NCI-H2196 (cell line): Measurements from ENCODE around the gene CDC16.
A peak's percentile ranks its signal among the peaks of the same experiment; 100 is the strongest.
"Not testable (repeated sequence)": the region's sequence is repeated elsewhere in the genome, so short reads cannot be mapped to it uniquely, and the experiment has no call there.

Source experiments
- DNase-seq: peaks from one replicate; lab custom pipeline; 2025; ENCODE audit not compliant: unreplicated experiment; lab: John Stamatoyannopoulos, UW

Gene CDC16, protein sequence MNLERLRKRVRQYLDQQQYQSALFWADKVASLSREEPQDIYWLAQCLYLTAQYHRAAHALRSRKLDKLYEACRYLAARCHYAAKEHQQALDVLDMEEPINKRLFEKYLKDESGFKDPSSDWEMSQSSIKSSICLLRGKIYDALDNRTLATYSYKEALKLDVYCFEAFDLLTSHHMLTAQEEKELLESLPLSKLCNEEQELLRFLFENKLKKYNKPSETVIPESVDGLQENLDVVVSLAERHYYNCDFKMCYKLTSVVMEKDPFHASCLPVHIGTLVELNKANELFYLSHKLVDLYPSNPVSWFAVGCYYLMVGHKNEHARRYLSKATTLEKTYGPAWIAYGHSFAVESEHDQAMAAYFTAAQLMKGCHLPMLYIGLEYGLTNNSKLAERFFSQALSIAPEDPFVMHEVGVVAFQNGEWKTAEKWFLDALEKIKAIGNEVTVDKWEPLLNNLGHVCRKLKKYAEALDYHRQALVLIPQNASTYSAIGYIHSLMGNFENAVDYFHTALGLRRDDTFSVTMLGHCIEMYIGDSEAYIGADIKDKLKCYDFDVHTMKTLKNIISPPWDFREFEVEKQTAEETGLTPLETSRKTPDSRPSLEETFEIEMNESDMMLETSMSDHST

GRCh38 chr13:114234645-114235421 is at the start of gene CDC16:
Gene CDC16, plus strand, starts transcription at chr13:114234897. Its CDS starts 188 bp downstream, at chr13:114235085.
- peak; percentile 79 for DNase-seq

DNA sequence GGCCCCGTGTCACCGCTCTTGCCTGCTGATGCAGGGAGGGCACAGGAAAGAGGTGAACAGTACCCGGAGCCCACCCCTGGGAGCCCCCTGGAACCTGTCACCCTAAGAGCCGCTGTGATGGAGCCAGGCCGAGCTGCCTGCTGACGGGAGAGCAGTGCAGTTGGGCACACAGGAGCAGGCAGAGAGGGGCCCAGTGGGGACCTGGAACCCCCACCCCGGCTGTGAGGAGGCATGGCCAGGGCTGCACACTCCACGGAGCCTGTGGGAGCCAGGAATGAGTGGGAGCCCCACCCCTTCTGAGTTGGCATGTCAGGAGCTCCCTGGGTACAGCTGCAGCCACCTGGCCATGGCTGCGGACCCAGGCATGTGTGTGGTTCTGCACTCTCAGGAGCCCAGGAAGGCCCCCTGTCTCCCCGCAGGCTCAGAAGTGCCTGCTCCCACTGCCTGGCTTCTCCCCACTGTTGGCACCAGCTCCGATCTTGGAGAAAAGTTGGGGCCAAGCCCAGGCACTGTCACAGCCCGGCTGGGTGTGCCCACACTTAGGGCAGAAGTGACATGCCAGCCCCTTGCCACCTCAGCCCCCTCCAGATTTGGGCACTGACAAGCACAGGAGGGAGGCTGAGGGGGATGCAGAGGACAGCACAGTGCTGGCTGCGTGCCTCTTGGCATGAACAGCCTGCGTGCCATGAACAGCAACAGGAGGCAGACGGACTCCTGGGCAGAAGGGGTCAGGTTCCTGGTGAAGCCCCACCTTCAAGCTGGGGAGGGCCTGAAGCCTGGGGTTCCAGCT is 49.3 kb upstream of the CDC16 start:
- DNase-seq = no peak

DNA sequence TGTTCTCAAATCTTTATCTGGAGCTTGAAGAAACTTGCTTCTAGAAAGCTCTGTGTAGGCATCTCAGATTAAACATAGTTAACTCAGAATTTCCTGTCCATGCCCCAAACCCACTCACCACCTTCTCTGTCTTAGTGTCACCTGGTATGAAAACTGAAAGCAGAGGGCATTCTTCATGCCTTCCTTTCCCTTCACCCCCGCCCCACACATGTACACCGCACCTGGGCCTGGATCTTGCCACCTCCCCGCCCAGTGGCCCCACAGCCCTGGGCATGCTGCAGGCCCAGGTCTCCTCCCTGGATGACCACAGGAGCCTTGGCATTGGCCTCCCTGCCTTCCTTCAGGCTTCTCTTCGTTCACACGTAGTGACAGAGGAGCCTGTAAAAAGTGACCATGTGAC is 39.8 kb upstream of the CDC16 start:
- DNase-seq = no peak

DNA sequence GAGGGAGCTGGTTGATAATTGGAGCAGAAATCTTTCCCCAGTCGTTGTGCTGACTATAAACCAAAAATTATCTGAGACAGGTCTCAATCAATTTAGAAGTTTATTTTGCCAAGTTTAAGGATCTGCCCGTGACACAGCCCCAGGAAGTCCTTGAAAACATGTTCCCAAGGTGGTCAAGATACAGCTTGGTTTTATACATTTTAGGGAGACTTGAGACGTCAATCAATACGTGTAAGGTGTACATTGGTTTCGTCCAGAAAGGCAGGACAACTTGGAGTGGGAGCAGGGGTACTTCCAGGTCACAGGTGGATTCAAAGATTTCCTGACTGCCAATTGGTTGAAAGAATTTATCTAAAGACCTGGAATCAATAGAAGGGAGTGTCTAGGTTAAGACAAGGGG is 38.1 kb upstream of the CDC16 start:
- DNase-seq = no peak

- no peak for DNase-seq
These were observed 36.1 kb upstream of the CDC16 start for GRCh38 chr13:114198556-114198955.

DNA sequence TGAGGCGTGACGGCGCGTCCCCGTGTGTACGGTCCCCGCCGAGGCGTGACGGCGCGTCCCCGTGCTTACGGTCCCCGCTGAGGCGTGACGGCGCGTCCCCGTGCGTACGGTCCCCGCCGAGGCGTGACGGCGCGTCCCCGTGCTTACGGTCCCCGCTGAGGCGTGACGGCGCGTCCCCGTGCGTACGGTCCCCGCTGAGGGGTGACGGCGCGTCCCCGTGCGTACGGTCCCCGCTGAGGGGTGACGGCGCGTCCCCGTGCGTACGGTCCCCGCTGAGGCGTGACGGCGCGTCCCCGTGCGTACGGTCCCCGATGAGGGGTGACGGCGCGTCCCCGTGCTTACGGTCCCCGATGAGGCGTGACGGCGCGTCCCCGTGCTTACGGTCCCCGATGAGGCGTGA is 35.2 kb upstream of the CDC16 start:
- DNase-seq = not testable (repeated sequence)

GRCh38 chr13:114199954-114200353 is 34.7 kb upstream of the CDC16 start:
- DNase-seq = no peak

- no peak for DNase-seq
These were observed 34.2 kb upstream of the CDC16 start for GRCh38 chr13:114200399-114200911.

- DNase-seq = no peak
These were observed 32.1 kb upstream of the CDC16 start for GRCh38 chr13:114202581-114202980.

DNA sequence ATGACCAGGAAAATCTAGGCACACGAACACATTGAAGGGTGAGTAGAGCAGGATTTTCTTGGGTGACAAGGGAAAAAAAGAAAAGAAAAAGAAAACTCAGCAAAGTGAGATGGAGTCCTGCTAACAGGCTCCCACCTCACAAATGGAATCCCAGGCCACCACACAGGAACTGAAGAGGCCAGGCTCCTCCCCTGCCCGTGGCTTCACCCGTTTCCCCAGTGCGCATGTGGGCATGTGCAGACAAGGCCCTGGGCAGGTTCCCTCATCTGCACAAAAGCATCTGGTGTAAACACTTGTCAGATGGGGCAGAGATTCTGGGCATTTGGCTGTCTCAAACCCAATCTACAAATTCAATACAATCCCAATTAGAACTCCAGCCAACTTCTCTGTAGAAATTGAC is 31.2 kb upstream of the CDC16 start:
- no peak for DNase-seq

GRCh38 chr13:114204894-114205293 is 29.8 kb upstream of the CDC16 start:
- no peak for DNase-seq

DNA sequence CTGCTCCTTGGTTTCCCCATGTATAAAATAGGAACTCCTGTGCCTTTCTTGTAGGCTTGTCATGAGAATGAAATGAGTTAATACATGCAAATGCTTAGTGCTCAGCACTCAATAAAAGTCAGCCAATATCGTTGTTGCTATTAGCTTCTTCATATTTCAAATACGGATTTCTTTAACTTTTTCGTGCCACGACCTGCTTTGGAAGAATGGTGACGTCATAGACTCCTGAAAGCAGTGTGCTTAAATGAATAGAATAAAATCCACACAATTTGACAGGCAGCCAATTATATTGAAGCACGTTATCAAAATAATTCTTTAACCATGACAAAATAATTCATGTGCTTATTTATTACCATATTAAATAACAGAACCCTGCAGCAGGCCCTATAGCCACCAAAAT is 26.6 kb upstream of the CDC16 start:
- no peak for DNase-seq

DNA sequence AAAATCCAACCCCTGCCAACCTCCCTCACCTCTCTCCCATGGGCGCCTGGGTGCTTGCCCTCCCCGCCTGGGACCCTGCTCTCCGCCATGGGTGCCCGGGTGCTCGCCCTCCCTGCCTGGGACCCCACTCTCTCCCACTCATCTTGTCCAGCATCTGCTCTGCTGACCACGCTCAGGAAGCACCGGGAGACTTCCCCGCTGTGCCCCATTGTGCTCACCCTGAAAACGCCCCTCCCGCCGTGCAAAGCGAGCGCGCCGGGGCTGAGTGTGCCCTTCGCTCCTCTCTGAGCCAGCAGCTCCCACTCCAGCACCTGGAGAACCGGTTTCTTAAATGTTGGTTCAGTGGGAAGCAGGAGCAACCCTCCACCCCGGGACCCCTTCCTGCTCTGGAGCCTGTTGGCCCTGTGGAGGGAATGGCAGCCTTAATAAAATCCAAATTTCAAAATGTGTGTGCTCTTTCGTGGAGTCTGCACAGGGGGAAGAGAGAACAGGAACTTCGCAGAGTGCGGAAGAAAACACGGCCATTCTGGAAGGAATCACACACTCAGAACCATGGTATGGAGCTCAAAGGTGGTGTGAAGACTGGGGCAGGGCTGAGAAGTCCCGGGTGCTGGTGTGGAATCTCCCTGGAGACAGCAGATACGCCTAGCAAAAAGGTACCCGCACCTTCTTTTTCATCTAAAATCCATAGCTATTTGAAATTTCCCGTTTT is 23.1 kb upstream of the CDC16 start:
- no peak for DNase-seq

GRCh38 chr13:114212158-114212495 is 22.6 kb upstream of the CDC16 start:
- DNase-seq = no peak

DNA sequence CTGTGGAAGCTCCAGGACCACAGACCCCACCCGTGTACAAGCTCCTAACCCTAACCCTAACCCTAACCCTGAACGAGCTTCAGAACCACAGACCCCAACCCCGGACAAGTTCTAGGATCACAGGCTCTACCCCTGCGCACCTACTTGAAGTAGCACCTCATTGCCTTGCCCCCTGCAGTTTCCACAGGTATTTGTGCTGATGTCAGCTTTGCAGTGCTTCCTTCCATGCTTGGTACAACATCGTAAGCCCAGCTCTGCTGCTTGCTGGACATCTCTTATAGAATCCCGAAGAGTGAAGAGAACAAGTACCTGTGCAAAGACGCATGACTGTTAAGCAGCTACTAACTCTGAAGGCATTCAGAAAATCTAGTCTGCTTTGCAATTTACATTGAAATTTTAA is 20.7 kb upstream of the CDC16 start:
- no peak for DNase-seq

GRCh38 chr13:114219392-114219791 is 15.3 kb upstream of the CDC16 start:
- no peak for DNase-seq

GRCh38 chr13:114222461-114222968 is 12.2 kb upstream of the CDC16 start:
- no peak for DNase-seq

GRCh38 chr13:114224201-114224600 is 10.5 kb upstream of the CDC16 start:
- DNase-seq = no peak

GRCh38 chr13:114225610-114226009 is 9.1 kb upstream of the CDC16 start:
- DNase-seq = no peak

DNA sequence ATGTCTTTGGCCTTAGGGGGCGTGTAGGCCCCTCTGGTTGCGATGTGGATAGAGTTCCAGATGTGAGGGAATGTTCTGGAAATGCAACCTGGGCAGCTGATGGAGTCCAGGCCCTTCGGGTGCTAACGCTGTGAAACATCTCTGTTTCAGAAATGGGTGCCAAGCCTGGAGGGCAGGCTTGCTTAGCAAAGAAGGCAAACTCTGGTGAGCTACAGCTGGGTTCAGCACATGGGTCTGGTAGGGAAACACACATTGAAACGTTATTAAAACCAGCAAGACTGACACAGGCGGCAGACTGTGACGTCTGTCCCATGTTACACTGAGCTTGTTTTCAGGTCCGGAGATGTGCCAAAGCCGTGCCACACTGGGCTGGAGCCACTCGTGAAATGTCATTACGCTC is 8.6 kb upstream of the CDC16 start:
- DNase-seq = no peak
